ENCODE data around the gene DOP1B.

DNA sequence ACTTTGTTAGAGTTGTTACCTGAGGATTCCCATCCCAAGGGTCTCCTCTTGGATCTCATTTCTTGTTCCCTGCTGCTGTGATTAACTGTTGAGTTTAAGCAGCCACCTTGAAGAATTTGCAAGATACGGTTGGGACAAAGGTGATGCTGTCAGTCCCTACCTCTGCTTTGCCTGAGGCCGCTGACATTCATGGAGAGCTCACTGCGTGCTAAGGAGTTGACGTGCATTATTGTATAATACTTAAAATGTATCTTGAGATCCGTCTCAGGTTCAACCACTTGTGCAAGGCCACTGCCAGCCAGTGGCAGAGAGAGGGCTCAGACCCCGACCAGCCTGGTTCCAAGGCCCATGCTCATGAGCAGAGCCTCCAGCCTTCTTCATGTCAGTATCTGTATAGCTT lies 14.2 kb downstream of the DOP1B start:
- no peak for TF ChIP-seq CTCF (conservative IDR thresholded peaks at IDR 0.05)
- no peak for TF ChIP-seq ZFX (IDR thresholded peaks at IDR 0.05)

Data from C4-2B (cell line).